ENCODE results near the gene MGAM2.

The MGAM2 gene

GRCh38 chr7:142131439-142132185 lies 20.1 kb downstream of the MGAM2 start:
- TF ChIP-seq CTCF (conservative IDR thresholded peaks at IDR 0.05; ENCODE audit: low read depth), result no peak

DNA sequence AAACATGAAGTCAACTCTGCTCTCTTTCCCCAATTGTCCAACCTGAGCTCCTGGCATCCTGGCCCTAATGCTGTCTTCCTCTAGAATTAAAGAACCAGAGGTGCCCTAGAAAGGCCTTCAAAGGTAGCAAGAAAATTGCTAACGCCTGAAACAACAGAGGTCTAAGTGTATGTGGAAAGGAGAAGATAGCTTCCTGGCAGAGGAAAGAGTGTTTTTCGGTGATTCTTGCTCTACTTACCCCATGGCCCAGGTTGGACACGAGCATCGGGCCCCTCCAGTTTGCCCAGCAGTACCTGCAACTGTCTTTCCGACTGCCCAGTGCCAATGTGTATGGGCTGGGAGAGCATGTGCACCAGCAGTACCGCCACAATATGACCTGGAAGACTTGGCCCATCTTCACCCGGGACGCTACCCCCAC lies 22.2 kb downstream of the MGAM2 start:
- no peak for DNase-seq (ENCODE audit: low spot score)
- H3K27ac ChIP-seq, result no peak overlapping the region
- TF ChIP-seq CTCF (conservative IDR thresholded peaks at IDR 0.05; ENCODE audit: low read depth), result no peak
- POLR2A ChIA-PET (ENCODE audit: low non-redundant PET), result no interaction called here
- CTCF ChIA-PET, result no interaction called here

More at GRCh38 chr7:142131439-142132185, 20.1 kb downstream of the MGAM2 start:
- POLR2A ChIA-PET (ENCODE audit: low non-redundant PET), result no interaction called here
- CTCF ChIA-PET, result interaction anchor here (0.5 to 0.7 kb wide), 2 partner anchors 108 to 165 kb away, joined by 3 to 4 read pairs; no protein-coding TSS in a partner anchor
- no peak for DNase-seq (ENCODE audit: low spot score)
- no peak overlapping the region for H3K27ac ChIP-seq

GRCh38 chr7:142134909-142135308 lies 23.4 kb downstream of the MGAM2 start:
- no peak for TF ChIP-seq CTCF (conservative IDR thresholded peaks at IDR 0.05; ENCODE audit: low read depth)
- DNase-seq (ENCODE audit: low spot score), result no peak
- ChIA-PET CTCF (interaction anchor here (0.7 kb wide), 1 partner anchor 420 kb away, joined by 3 read pairs; no protein-coding TSS in a partner anchor), POLR2A (ENCODE audit: low non-redundant PET) (no interaction called here)
- H3K27ac ChIP-seq, result no peak overlapping the region

- CTCF ChIA-PET, result no interaction called here
- DNase-seq (ENCODE audit: low spot score), result no peak
- POLR2A ChIA-PET (ENCODE audit: low non-redundant PET), result no interaction called here
- TF ChIP-seq CTCF (conservative IDR thresholded peaks at IDR 0.05; ENCODE audit: low read depth), result no peak
- no peak overlapping the region for H3K27ac ChIP-seq
Measured at GRCh38 chr7:142138996-142139395, 27.5 kb downstream of the MGAM2 start.

DNA sequence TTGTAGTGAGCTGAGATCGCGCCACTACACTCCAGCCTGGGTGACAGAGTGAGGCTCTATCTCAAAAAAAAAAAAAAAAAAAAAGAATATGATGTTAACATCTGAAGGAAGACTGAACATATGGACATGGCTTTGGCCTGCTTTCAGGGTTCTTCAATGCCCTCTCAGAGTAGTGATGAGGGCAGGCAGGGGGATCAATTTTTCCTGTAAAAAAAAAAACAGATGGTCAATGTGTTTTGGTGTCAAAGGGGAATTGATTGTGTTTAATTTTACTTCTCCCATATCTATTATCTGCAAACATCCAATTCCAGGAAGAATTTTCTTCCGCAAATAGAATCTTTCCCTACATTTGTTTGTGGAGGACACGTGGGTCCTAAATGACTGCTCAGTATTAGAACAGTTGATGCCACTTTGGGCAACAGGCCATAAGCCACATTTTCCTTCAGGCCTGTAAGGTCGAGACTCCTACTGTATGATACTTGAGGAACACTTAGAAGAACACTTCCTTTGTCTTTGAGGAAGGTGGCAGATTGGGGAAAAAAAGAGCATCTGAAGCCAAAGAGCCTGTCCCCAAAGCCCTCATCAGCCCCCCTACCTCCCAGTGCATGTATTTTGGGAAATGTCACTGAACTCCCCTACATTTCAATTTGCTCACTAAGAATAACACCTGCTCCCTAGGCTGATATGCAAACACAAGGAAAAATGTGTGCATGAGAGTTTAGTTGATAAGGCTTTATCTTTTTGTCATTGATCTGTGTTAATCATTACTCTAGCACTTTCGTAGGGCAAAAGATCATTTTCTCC lies 28.3 kb downstream of the MGAM2 start:
- no peak overlapping the region for H3K27ac ChIP-seq
- CTCF ChIA-PET, result no interaction called here
- DNase-seq (ENCODE audit: low spot score), result no peak
- TF ChIP-seq CTCF (conservative IDR thresholded peaks at IDR 0.05; ENCODE audit: low read depth), result no peak
- POLR2A ChIA-PET (ENCODE audit: low non-redundant PET), result no interaction called here

GRCh38 chr7:142140401-142140959 lies 29.0 kb downstream of the MGAM2 start:
- POLR2A ChIA-PET (ENCODE audit: low non-redundant PET), result no interaction called here
- no peak overlapping the region for H3K27ac ChIP-seq
- TF ChIP-seq CTCF (conservative IDR thresholded peaks at IDR 0.05; ENCODE audit: low read depth), result no peak
- DNase-seq (ENCODE audit: low spot score), result no peak
- CTCF ChIA-PET, result no interaction called here

Measured in RWPE1 (cell line).